Measurements from ENCODE around the gene UROC1. TPM values are rescaled to one million over a fixed set of nuclear protein-coding genes. Genes with fewer than 3 reads are reported as not detected.

The UROC1 gene
- total and polyA plus RNA-seq, 2 of the 13 experiments (the other 11 are each of a cell fraction or from before 2014, with no cell fraction given), result 0.71 to 1.3 TPM

GRCh38 chr3:126498929-126499328, 18.6 kb downstream of the UROC1 start (continued):
- no peak for TF ChIP-seq ZBTB10 (CRISPR knock-in tag; IDR thresholded peaks at IDR 0.05; ENCODE audit: borderline replicate concordance)
- peak; percentile 80 for TF ChIP-seq RAD21 (CRISPR knock-in tag; IDR thresholded peaks at IDR 0.05)
- peak; percentile 60 for TF ChIP-seq ELF1 (CRISPR knock-in tag; IDR thresholded peaks at IDR 0.05)

GRCh38 chr3:126498461-126498860, 19.1 kb downstream of the UROC1 start:
- no peak for FAIRE-seq
- CTCF ChIA-PET (ENCODE audit: low intra/inter-chr PET ratio, low total read pairs), result no interaction called here
- TF ChIP-seq, protein P1, sequence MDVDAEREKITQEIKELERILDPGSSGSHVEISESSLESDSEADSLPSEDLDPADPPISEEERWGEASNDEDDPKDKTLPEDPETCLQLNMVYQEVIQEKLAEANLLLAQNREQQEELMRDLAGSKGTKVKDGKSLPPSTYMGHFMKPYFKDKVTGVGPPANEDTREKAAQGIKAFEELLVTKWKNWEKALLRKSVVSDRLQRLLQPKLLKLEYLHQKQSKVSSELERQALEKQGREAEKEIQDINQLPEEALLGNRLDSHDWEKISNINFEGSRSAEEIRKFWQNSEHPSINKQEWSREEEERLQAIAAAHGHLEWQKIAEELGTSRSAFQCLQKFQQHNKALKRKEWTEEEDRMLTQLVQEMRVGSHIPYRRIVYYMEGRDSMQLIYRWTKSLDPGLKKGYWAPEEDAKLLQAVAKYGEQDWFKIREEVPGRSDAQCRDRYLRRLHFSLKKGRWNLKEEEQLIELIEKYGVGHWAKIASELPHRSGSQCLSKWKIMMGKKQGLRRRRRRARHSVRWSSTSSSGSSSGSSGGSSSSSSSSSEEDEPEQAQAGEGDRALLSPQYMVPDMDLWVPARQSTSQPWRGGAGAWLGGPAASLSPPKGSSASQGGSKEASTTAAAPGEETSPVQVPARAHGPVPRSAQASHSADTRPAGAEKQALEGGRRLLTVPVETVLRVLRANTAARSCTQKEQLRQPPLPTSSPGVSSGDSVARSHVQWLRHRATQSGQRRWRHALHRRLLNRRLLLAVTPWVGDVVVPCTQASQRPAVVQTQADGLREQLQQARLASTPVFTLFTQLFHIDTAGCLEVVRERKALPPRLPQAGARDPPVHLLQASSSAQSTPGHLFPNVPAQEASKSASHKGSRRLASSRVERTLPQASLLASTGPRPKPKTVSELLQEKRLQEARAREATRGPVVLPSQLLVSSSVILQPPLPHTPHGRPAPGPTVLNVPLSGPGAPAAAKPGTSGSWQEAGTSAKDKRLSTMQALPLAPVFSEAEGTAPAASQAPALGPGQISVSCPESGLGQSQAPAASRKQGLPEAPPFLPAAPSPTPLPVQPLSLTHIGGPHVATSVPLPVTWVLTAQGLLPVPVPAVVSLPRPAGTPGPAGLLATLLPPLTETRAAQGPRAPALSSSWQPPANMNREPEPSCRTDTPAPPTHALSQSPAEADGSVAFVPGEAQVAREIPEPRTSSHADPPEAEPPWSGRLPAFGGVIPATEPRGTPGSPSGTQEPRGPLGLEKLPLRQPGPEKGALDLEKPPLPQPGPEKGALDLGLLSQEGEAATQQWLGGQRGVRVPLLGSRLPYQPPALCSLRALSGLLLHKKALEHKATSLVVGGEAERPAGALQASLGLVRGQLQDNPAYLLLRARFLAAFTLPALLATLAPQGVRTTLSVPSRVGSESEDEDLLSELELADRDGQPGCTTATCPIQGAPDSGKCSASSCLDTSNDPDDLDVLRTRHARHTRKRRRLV (CRISPR knock-in tag; IDR thresholded peaks at IDR 0.05), result no peak
- TF ChIP-seq THAP7 (CRISPR knock-in tag; IDR thresholded peaks at IDR 0.05) (no peak), ZNF30 (CRISPR knock-in tag; IDR thresholded peaks at IDR 0.05) (no peak), PAXIP1 (CRISPR knock-in tag; conservative IDR thresholded peaks at IDR 0.05) (no peak), ZNF280B (CRISPR knock-in tag; IDR thresholded peaks at IDR 0.05; ENCODE audit: borderline replicate concordance) (no peak)

More at GRCh38 chr3:126498461-126498860, 19.1 kb downstream of the UROC1 start:
- Histone ChIP-seq H3K4me1 (ENCODE audit: insufficient read depth, low read length) (peaks cover 36% of the 10 kb centered on the region), H3K36me3 (replicated peaks in 1 of 2; ENCODE audit: control insufficient read depth in 1 of 2, insufficient read depth in 2 of 2, low read length in 2 of 2) (no peaks in the 10 kb centered on the region), H3K4me3 (replicated peaks in 1 of 3; ENCODE audit: insufficient read depth in 1 of 3, low read depth in 2 of 3, low read length in 3 of 3) (no peak overlapping the region; a peak in 1 of 6 replicates), H3K27ac (ENCODE audit: extremely low read length, insufficient read depth, low read length) (no peak overlapping the region), H3K9me3 (ENCODE audit: low read length) (no peaks in the 10 kb centered on the region), H2AFZ (ENCODE audit: low read length) (no peak overlapping the region), H4K20me1 (ENCODE audit: insufficient read depth, low read length) (no peaks in the 10 kb centered on the region), H3K27me3 (ENCODE audit: control insufficient read depth in 1 of 2, insufficient read depth in 2 of 2, low read length in 2 of 2) (no peaks in the 10 kb centered on the region), H3K9ac (ENCODE audit: insufficient read depth, low read depth, low read length) (no peak overlapping the region), H3K4me2 (ENCODE audit: low read depth, low read length) (peak overlapping the region; percentile 30), H3K79me2 (ENCODE audit: insufficient read depth, low read length) (no peaks in the 10 kb centered on the region)
- WGBS (ENCODE audit: low lambda C conversion rate), result 47% methylated on average over 2 of the region's 4 CpGs
- POLR2A ChIA-PET, result interaction anchor here (1.2 to 3.1 kb wide), 2 partner anchors 20 to 25 kb away, joined by 4 to 10 read pairs; partner anchors contain the start of genes CHST13 and UROC1
- no peak for DNase-seq (ENCODE audit: low spot score)
- ATAC-seq, result no peak; the same call in 2 of the 3 replicates
- intact Hi-C loops (cut with micrococcal nuclease; ENCODE audit: unreplicated experiment), result loop anchor here (1.0 to 10.0 kb wide), 3 partner anchors 8 to 56 kb away; partner anchors contain the start of gene C3orf22
- BruUV-seq (replicated peaks), result no TSS peak
- in situ Hi-C loops (cut with HindIII; ENCODE audit: extremely low pct_ligation_motif_present, low pct_unique_long_range_greater_than_20kb), result no loop called here
